Gastroesophageal sphincter (tissue), 4 donors: ENCODE results near the gene LRBA. TPM values are rescaled to one million over a fixed set of nuclear protein-coding genes. Genes with fewer than 3 reads are reported as not detected.
"Not testable (repeated sequence)": the region's sequence is repeated elsewhere in the genome, so short reads cannot be mapped to it uniquely, and the experiment has no call there.

Experiments used
- ATAC-seq: fragments of 150-250 bp; one replicate; pipeline ENCODE4 v1.9.1; 2016; ENCODE audit warnings: mild to moderate bottlenecking, moderate library complexity
- H3K27ac ChIP-seq, 4 donors: fragments of 200-600 bp; sonication (generic) in 3 of 4; 1 replicate in 3 of 4; 2 replicates in 1 of 4; pipeline ENCODE4 v1.5.1; 2016 to 2019
- H3K27me3 ChIP-seq: fragments of 200-600 bp; sonication (generic); one replicate; pipeline ENCODE4 v1.5.1; 2019
- H3K36me3 ChIP-seq, 2 donors: fragments of 200-600 bp; sonication (generic); one replicate each; pipeline ENCODE4 v1.5.1; 2019; ENCODE audit warnings: control low read depth in 1 of 2
- H3K4me1 ChIP-seq, 3 donors: fragments of 200-600 bp; sonication (generic); 1 replicate in 2 of 3; 2 replicates in 1 of 3; pipeline ENCODE4 v1.5.1; 2016 to 2019; ENCODE audit warnings: control low read depth in 2 of 3
- H3K4me3 ChIP-seq, 2 donors: fragments of 200-600 bp; sonication (generic); one replicate each; pipeline ENCODE4 v1.5.1; 2019; ENCODE audit warnings: mild to moderate bottlenecking in 1 of 2, moderate library complexity in 1 of 2
- H3K9me3 ChIP-seq, 3 donors: fragments of 200-600 bp; sonication (generic); one replicate each; pipeline ENCODE4 v1.5.1; 2017 to 2019; ENCODE audit warnings: control low read depth in 2 of 3
- EP300 ChIP-seq: sonication (generic); formaldehyde crosslinking; IDR thresholded peaks from one replicate; pipeline ENCODE4 v1.6.1; 2017; ENCODE audit warnings: antibody characterized with exemption, mild to moderate bottlenecking
- POLR2A ChIP-seq, 2 donors: fragments of 450-650 bp; IDR thresholded peaks; one replicate each; pipeline ENCODE4 v1.6.1; 2017; ENCODE audit warnings: antibody characterized with exemption in 2 of 2, mild to moderate bottlenecking in 2 of 2, moderate library complexity in 1 of 2
- POLR2AphosphoS5 ChIP-seq: sonication (generic); formaldehyde crosslinking; IDR thresholded peaks from one replicate; pipeline ENCODE4 v1.6.1; 2017; ENCODE audit warnings: antibody characterized with exemption
- WGBS, 2 donors: methylation state at CpG; one replicate each; pipeline ENCODE4 v1.1.5; 2018; ENCODE audit warnings: low coverage in 1 of 2; 5-methylcytosine and 5-hydroxymethylcytosine counted together
- total RNA-seq, 4 donors: library from RNA; depleted of rRNA; stranded (reverse); fragments of >200 nt; gene quantifications; one replicate each; pipeline ENCODE4 v1.1.0, GENCODE V29; 2016
- TF ChIP-seq, protein P1 (sequence below), 4 experiments: fragments of 200-600 bp in 2 of 4; fragments of 450-650 bp in 2 of 4; sonication (generic) in 1 of 4; IDR thresholded peaks; one replicate each; pipeline ENCODE4 v1.5.1; 2017 to 2019; ENCODE audit warnings: antibody characterized with exemption in 4 of 4, mild to moderate bottlenecking in 2 of 4, moderate library complexity in 2 of 4

LRBA gene
- total RNA-seq, 4 donors from 2014 or later = 18.4 to 35.0 (median 23.2) TPM

DNA sequence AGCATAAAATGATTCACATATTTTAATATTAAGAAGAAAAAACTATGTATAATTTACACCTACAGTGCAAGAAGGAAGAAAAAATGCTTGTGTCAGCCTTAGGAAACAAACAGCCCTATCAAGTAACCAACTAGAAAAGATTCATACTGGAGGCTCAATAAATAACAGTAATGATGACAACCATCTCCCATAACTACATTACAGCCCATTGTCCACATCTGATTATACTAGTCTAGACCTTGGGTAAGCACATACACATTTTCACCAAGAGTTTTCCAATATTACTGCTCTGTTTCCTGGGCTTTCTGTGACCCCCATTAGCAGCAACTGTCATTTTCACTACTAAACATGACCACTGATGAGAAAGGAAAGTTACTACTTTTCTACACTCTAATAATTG, 263.4 kb downstream of the LRBA start:
- no peak for ATAC-seq
- no peak for TF ChIP-seq POLR2A (IDR thresholded peaks at IDR 0.05)
- no peak for TF ChIP-seq POLR2AphosphoS5
- TF ChIP-seq, protein P1, sequence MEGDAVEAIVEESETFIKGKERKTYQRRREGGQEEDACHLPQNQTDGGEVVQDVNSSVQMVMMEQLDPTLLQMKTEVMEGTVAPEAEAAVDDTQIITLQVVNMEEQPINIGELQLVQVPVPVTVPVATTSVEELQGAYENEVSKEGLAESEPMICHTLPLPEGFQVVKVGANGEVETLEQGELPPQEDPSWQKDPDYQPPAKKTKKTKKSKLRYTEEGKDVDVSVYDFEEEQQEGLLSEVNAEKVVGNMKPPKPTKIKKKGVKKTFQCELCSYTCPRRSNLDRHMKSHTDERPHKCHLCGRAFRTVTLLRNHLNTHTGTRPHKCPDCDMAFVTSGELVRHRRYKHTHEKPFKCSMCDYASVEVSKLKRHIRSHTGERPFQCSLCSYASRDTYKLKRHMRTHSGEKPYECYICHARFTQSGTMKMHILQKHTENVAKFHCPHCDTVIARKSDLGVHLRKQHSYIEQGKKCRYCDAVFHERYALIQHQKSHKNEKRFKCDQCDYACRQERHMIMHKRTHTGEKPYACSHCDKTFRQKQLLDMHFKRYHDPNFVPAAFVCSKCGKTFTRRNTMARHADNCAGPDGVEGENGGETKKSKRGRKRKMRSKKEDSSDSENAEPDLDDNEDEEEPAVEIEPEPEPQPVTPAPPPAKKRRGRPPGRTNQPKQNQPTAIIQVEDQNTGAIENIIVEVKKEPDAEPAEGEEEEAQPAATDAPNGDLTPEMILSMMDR (IDR thresholded peaks at IDR 0.05) = no peak
- TF ChIP-seq EP300 = no peak
- Histone ChIP-seq H3K4me1 (no peaks in the 10 kb centered on the region), H3K4me3 (no peak overlapping the region), H3K27ac (no peak overlapping the region), H3K9me3 (no peaks in the 10 kb centered on the region), H3K27me3 (no peaks in the 10 kb centered on the region), H3K36me3 (no peaks in the 10 kb centered on the region)

DNA sequence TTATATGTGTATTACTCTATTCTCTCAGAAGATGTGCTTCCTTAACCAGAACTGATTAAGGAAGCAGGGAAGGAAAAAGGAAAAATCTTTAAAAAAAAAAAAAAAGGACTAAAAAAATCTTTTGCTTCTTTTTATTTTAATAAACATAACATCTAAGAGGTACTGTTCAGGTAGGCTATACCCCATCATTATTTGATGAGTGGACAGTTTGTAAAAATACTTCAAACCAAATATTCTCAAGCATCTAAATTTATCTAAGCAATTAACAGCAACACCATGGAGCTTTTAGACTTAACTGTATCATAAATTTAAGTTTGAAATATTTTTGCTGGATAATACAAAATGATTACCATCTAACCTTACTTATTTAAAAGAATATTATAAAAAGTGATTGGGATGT, 264.3 kb downstream of the LRBA start:
- Histone ChIP-seq H3K9me3 (no peaks in the 10 kb centered on the region), H3K27ac (no peak overlapping the region), H3K36me3 (no peaks in the 10 kb centered on the region), H3K27me3 (no peaks in the 10 kb centered on the region), H3K4me1 (no peaks in the 10 kb centered on the region), H3K4me3 (no peak overlapping the region)
- TF ChIP-seq POLR2A (IDR thresholded peaks at IDR 0.05) (no peak), POLR2AphosphoS5 (no peak), EP300 (no peak)
- TF ChIP-seq, protein P1 (IDR thresholded peaks at IDR 0.05) = no peak
- no peak for ATAC-seq

DNA sequence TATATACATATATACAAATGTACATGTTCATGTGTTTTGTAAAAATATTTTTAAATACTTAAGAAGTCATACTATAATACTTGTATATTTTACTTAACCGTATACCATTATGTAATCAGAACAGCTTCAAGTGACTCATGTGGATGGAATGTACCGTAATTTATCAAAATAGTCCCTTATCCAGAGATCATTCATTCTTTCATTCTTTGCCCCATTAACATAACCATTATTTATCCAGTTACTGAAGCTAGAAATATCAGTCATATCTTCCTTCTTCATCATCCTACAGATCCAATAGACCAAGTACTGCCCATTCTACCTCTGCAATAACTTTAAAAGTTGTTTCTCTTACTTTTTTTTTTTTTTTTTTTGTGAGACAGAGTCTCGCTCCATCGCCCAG, 268.9 kb downstream of the LRBA start:
- 77 to 79% methylated on average over 3 to 4 of the region's 4 CpGs for WGBS, 2 donors
- ATAC-seq = no peak
- Histone ChIP-seq H3K36me3 (no peaks in the 10 kb centered on the region), H3K4me1 (no peaks in the 10 kb centered on the region), H3K27ac (no peak overlapping the region), H3K4me3 (no peak overlapping the region), H3K9me3 (peaks cover 0 to under 1% (median 0%) of the 10 kb centered on the region in 3 donors), H3K27me3 (no peaks in the 10 kb centered on the region)
- TF ChIP-seq, protein P1 (IDR thresholded peaks at IDR 0.05) = no peak
- TF ChIP-seq POLR2AphosphoS5 (no peak), POLR2A (IDR thresholded peaks at IDR 0.05) (no peak), EP300 (no peak)

DNA sequence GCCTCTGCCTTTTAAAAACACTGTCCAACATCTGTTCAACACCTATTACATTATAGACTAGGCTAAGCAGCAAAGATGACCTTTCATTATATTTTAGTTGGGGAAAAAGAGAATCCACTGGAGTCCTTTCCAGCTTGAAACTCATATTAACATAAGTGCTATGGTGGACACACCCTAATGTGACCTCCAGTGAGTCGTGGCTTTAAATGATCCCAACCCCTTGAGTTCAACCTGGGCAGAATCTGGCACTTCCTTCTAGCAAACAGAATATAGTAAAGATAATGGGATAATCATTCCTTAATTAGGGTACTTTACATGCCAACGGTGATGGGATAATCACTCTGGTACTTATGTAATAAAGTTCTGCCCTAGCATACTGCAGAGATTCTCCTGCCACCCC, 270.5 kb downstream of the LRBA start:
- no peak overlapping the region for H3K27ac ChIP-seq
- no peaks in the 10 kb centered on the region for H3K27me3 ChIP-seq
- no peak for ATAC-seq
- peaks cover 0 to 5% (median 0%) of the 10 kb centered on the region in 3 donors for H3K9me3 ChIP-seq
- no peaks in the 10 kb centered on the region for H3K36me3 ChIP-seq
- no peak overlapping the region for H3K4me3 ChIP-seq
- TF ChIP-seq POLR2A (IDR thresholded peaks at IDR 0.05) (no peak), EP300 (no peak), POLR2AphosphoS5 (no peak)
- TF ChIP-seq, protein P1 (IDR thresholded peaks at IDR 0.05) = no peak
- H3K4me1 ChIP-seq = no peaks in the 10 kb centered on the region
- WGBS, 2 donors = 69 to 75% methylated on average over 2 of the region's 2 CpGs

DNA sequence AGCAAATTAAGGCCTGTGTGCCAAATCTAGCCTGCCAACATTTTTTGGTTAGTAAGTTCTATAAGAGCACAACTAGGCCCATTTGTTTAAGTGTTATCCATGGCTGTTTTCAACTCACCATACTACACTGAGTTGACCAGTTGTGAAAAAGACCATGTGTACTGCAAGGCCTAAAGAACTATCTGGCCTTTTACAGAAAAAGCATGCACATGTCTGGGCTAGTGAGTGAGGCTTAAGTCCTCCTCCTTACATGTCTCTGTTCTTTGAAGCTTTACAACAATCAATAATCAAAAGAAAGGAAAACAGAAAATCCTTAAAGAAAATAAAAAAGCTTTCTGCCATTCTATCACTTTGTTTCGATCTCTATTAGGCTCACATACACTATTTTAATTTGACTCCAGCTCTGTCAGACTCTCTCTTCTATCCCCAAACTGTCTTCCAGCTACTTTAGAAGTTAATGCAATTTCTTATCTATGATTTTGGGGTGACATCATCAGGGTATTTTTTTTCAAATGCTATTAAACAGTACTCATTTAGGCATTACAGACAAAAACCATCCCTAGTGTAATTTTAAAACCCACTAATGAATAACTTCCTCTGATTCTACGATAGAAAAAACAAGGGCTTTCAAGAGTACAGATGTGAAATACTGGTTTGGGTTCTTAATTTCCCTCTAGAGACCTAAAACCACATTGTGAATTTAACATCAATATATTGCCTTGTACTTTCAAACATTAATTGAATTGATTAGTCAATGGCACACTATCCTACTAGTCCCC, 271.3 kb downstream of the LRBA start:
- no peak for ATAC-seq
- Histone ChIP-seq H3K36me3 (no peaks in the 10 kb centered on the region), H3K4me3 (no peak overlapping the region), H3K27ac (no peak overlapping the region), H3K4me1 (no peaks in the 10 kb centered on the region), H3K27me3 (no peaks in the 10 kb centered on the region), H3K9me3 (peaks cover 0 to 5% (median 0%) of the 10 kb centered on the region in 3 donors)
- 60 to 81% methylated on average over 2 of the region's 2 CpGs for WGBS, 2 donors
- TF ChIP-seq POLR2A (IDR thresholded peaks at IDR 0.05) = no peak
- TF ChIP-seq, protein P1 (IDR thresholded peaks at IDR 0.05) = no peak
- no peak for TF ChIP-seq POLR2AphosphoS5
- TF ChIP-seq EP300 = no peak

DNA sequence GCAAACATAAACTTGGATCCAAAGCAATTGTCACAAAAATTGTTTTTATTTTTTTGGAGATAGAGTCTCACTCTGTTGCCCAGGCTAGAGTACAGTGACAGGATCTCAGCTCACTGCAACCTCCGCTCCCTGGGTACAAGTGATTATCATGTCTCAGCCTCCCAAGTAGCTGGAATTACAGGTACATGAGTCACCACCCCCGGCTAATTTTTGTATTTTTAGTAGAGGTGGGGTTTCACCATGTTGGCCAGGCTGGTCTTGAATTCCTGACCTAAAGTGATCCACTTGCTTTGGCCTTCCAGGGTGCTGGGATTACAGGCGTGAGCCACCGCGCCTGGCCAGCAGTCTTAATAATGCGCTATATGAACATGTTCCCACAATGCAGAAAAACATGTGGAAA, 272.2 kb downstream of the LRBA start:
- H3K4me3 ChIP-seq, H3K27ac ChIP-seq, H3K4me1 ChIP-seq, H3K9me3 ChIP-seq, H3K36me3 ChIP-seq, H3K27me3 ChIP-seq, ATAC-seq: not testable (repeated sequence)
- WGBS, 2 donors = 56 to 75% methylated on average over 3 to 4 of the region's 6 CpGs
